Upper lobe of left lung (tissue), 6 donors: ENCODE results near the gene ACY1. TPM values are rescaled to one million over a fixed set of nuclear protein-coding genes. Genes with fewer than 3 reads are reported as not detected.

ENCODE experiments used
- ATAC-seq, 2 donors: fragments of 200-7000 bp; cut with Tn5 transposase; one replicate each; pipeline ENCODE4 v1.9.1; 2022; ENCODE audit warnings: mild to moderate bottlenecking in 2 of 2, moderate library complexity in 2 of 2; ENCODE audit not compliant: low FRiP score in 2 of 2
- DNase-seq, 2 donors: peaks; one replicate each; pipeline ENCODE4 v3.0.0-alpha.2; 2019 to 2020
- H3K27ac ChIP-seq, 4 donors: fragments of 200-600 bp; sonication (generic); one replicate each; pipeline ENCODE4 v1.5.1; 2016 to 2019
- H3K27me3 ChIP-seq, 4 donors: fragments of 200-600 bp; sonication (generic); one replicate each; pipeline ENCODE4 v1.5.1; 2017 to 2019
- H3K36me3 ChIP-seq, 4 donors: fragments of 200-600 bp; sonication (generic); one replicate each; pipeline ENCODE4 v1.5.1; 2016 to 2019
- H3K4me1 ChIP-seq, 4 donors: fragments of 200-600 bp; sonication (generic); one replicate each; pipeline ENCODE4 v1.5.1; 2018 to 2019
- H3K4me3 ChIP-seq, 4 donors: fragments of 200-600 bp; sonication (generic); one replicate each; pipeline ENCODE4 v1.5.1; 2017 to 2019; ENCODE audit warnings: mild to moderate bottlenecking in 2 of 4, moderate library complexity in 1 of 4
- H3K9me3 ChIP-seq, 4 donors: fragments of 200-600 bp; sonication (generic); one replicate each; pipeline ENCODE4 v1.5.1; 2018 to 2019
- EP300 ChIP-seq, 4 donors: sonication (generic); formaldehyde crosslinking; IDR thresholded peaks; one replicate each; pipeline ENCODE4 v1.5.1; 2017; ENCODE audit warnings: antibody characterized with exemption in 4 of 4, control low read depth in 2 of 4
- POLR2A ChIP-seq, 4 donors: fragments of 450-650 bp; IDR thresholded peaks; one replicate each; pipeline ENCODE4 v1.5.1; 2016 to 2017; ENCODE audit warnings: antibody characterized with exemption in 4 of 4, mild to moderate bottlenecking in 2 of 4
- POLR2AphosphoS5 ChIP-seq, 2 donors: sonication (generic); formaldehyde crosslinking; IDR thresholded peaks; one replicate each; pipeline ENCODE4 v1.5.1; 2017; ENCODE audit warnings: antibody characterized with exemption in 2 of 2
- WGBS, 2 donors: methylation state at CpG; one replicate each; pipeline ENCODE4 v1.1.5; 2017 to 2018; 5-methylcytosine and 5-hydroxymethylcytosine counted together
- total RNA-seq, 6 donors: library from RNA; depleted of rRNA in 4 of 6; stranded (reverse); fragments of >200 nt in 4 of 6; gene quantifications; one replicate each; pipeline versions ENCODE4 v1.1.0 to v1.2.1, GENCODE V29; 2016 to 2021
- TF ChIP-seq, protein P1 (sequence below), 6 experiments: fragments of 450-650 bp in 4 of 6; fragments of 200-600 bp in 2 of 6; sonication (generic) in 2 of 6; IDR thresholded peaks; one replicate each; pipeline ENCODE4 v1.5.1; 2016 to 2019; ENCODE audit warnings: antibody characterized with exemption in 6 of 6
- donor health status: DM: no; HTN: no; CAD: no; lungs with moderate emphysema.
- donor health status: DM: no; HTN: yes; CAD: no; lungs with severe emphysema.

The ACY1 gene
- total RNA-seq, 6 donors from 2014 or later: 17.4 to 65.0 (median 35.9) TPM

DNA sequence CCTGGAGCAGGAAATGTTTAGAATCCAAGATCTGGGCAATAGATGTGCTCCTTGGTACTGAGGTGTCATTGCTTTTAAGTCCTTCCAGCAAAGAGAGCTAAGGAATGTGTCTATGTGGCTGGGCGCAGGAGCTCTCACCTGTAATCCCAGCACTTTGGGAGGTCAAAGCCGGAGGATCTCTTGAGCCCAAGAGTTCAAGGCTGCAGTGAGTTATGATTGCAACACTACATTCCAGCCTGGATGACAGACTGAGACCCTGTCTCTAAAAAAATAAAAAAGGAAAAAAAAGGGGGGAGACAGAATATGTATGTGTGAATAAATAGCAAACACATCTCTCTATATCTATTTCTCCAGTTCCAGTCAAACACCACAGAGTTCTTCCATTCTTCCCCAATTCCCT lies 32.4 kb upstream of the ACY1 start:
- H3K4me1 ChIP-seq: peaks cover 0 to 8% (median 4%) of the 10 kb centered on the region in 4 donors
- DNase-seq (no peak), ATAC-seq (no peak)
- no peak overlapping the region for H3K27ac ChIP-seq
- H3K4me3 ChIP-seq: no peak overlapping the region
- H3K9me3 ChIP-seq: no peaks in the 10 kb centered on the region
- H3K27me3 ChIP-seq: peaks cover 0 to 3% (median 0%) of the 10 kb centered on the region in 4 donors
- 82 to 89% methylated on average over 2 of the region's 2 CpGs for WGBS, 2 donors
- H3K36me3 ChIP-seq: peaks cover 0 to 6% (median 2%) of the 10 kb centered on the region in 4 donors
- no peak for TF ChIP-seq EP300 (IDR thresholded peaks at IDR 0.05)
- no peak for TF ChIP-seq POLR2AphosphoS5 (IDR thresholded peaks at IDR 0.05)
- TF ChIP-seq, protein P1, sequence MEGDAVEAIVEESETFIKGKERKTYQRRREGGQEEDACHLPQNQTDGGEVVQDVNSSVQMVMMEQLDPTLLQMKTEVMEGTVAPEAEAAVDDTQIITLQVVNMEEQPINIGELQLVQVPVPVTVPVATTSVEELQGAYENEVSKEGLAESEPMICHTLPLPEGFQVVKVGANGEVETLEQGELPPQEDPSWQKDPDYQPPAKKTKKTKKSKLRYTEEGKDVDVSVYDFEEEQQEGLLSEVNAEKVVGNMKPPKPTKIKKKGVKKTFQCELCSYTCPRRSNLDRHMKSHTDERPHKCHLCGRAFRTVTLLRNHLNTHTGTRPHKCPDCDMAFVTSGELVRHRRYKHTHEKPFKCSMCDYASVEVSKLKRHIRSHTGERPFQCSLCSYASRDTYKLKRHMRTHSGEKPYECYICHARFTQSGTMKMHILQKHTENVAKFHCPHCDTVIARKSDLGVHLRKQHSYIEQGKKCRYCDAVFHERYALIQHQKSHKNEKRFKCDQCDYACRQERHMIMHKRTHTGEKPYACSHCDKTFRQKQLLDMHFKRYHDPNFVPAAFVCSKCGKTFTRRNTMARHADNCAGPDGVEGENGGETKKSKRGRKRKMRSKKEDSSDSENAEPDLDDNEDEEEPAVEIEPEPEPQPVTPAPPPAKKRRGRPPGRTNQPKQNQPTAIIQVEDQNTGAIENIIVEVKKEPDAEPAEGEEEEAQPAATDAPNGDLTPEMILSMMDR (IDR thresholded peaks at IDR 0.05): no peak
- no peak for TF ChIP-seq POLR2A (IDR thresholded peaks at IDR 0.05)

DNA sequence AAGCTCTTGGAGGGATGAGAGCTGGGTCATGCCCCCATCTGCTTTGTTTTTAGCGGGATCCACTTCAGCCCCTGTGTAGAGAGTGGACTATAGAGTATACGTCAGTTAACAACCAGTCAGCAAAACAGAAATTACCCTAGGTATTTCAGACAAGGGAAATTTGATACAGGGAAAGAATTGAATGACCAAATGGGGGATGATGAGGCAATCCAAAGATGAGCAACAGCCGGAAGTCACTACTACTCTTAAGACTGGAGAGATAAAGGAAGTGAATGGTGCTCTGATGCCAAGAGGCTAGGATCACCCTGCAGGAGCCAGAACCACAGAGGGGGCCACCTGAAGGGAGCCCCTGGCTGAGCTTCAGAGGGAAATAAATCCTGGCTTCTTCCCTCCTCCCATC lies 29.9 kb upstream of the ACY1 start:
- DNase-seq (no peak), ATAC-seq (peak in 1 of 2 donors; percentile 44)
- Histone ChIP-seq H3K36me3 (peaks cover 0 to 7% (median 3%) of the 10 kb centered on the region in 4 donors), H3K4me1 (peaks cover 6 to 18% (median 10%) of the 10 kb centered on the region in 4 donors), H3K9me3 (no peaks in the 10 kb centered on the region), H3K27me3 (peaks cover 0 to 9% (median 0%) of the 10 kb centered on the region in 4 donors), H3K27ac (no peak overlapping the region), H3K4me3 (no peak overlapping the region)
- WGBS, 2 donors: 66 to 78% methylated on average over 3 of the region's 3 CpGs
- TF ChIP-seq EP300 (IDR thresholded peaks at IDR 0.05) (no peak), POLR2AphosphoS5 (IDR thresholded peaks at IDR 0.05) (no peak), POLR2A (IDR thresholded peaks at IDR 0.05) (no peak)
- TF ChIP-seq, protein P1 (IDR thresholded peaks at IDR 0.05): no peak

DNA sequence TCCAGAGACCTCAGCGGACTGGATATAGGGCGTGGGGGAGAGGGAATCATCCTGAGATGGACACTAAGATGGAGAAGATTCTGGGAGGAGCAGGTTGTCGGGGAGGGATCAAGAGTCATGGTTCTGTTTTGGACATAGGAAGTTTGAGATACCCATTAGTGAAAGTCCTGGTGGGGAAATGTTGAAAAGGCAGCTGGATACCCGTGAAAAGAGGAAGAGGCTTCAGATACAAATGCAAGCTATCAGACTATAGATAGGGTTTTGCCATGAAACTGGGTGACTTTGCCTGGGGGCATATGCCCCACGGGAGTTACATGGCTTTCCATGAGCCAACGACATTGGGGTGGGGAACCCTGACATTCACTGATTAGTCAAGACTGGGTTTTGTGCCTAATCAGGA lies 29.2 kb upstream of the ACY1 start:
- ATAC-seq (no peak), DNase-seq (no peak)
- no peaks in the 10 kb centered on the region for H3K9me3 ChIP-seq
- 69 to 70% methylated on average over 6 of the region's 6 CpGs for WGBS, 2 donors
- no peak overlapping the region for H3K4me3 ChIP-seq
- H3K27me3 ChIP-seq: peaks cover 0 to 9% (median 0%) of the 10 kb centered on the region in 4 donors
- TF ChIP-seq, protein P1 (IDR thresholded peaks at IDR 0.05): no peak
- TF ChIP-seq POLR2AphosphoS5 (IDR thresholded peaks at IDR 0.05) (no peak), POLR2A (IDR thresholded peaks at IDR 0.05) (no peak), EP300 (IDR thresholded peaks at IDR 0.05) (no peak)
- peaks cover 6 to 18% (median 10%) of the 10 kb centered on the region in 4 donors for H3K4me1 ChIP-seq
- peaks cover 0 to 12% (median 6%) of the 10 kb centered on the region in 4 donors for H3K36me3 ChIP-seq
- H3K27ac ChIP-seq: no peak overlapping the region

DNA sequence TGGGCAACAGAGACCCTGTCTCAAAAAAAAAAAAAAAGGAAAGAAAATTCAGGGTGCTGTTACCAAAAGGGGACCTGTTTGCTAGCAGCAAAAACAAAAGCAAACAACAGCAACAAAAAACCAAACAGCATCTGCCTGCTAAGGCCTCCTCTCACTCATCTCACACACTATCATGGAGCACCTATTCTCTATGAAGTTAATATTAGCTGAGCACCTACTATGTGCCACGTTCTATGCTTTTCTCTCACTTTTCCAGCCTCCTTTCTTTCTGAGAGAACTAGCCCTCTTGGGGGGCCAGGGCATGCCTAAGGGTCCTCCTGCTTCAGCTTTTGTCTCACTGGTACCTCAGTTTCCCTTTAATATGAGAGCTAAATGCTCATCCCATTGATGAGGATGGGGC lies 28.6 kb upstream of the ACY1 start:
- TF ChIP-seq, protein P1 (IDR thresholded peaks at IDR 0.05): no peak
- TF ChIP-seq POLR2A (IDR thresholded peaks at IDR 0.05) (no peak), POLR2AphosphoS5 (IDR thresholded peaks at IDR 0.05) (no peak), EP300 (IDR thresholded peaks at IDR 0.05) (no peak)
- ATAC-seq: no peak
- 88 to 91% methylated on average over 1 of the region's 1 CpG for WGBS, 2 donors

More for the DNA sequence above, 28.6 kb upstream of the ACY1 start:
- DNase-seq: no peak
- no peaks in the 10 kb centered on the region for H3K9me3 ChIP-seq
- H3K4me1 ChIP-seq: peaks cover 6 to 18% (median 10%) of the 10 kb centered on the region in 4 donors
- H3K4me3 ChIP-seq: no peak overlapping the region
- no peak overlapping the region for H3K27ac ChIP-seq
- H3K36me3 ChIP-seq: peaks cover 0 to 16% (median 7%) of the 10 kb centered on the region in 4 donors
- peaks cover 0 to 9% (median 0%) of the 10 kb centered on the region in 4 donors for H3K27me3 ChIP-seq
